HG03095 (cell line): ENCODE results near the gene GANAB.
A peak's percentile ranks its signal among the peaks of the same experiment; 100 is the strongest.
"Not testable (repeated sequence)": the region's sequence is repeated elsewhere in the genome, so short reads cannot be mapped to it uniquely, and the experiment has no call there.

Experiments
- ATAC-seq: cut with Tn5 transposase; IDR thresholded peaks from one replicate; pipeline ENCODE4 v1.9.1; 2021; ENCODE audit warnings: moderate library complexity; ENCODE audit not compliant: unreplicated experiment

The GANAB gene

GRCh38 chr11:62602141-62603071 lies 44.0 kb downstream of the GANAB start:
- ATAC-seq: no peak

GRCh38 chr11:62601372-62602140 lies 44.9 kb downstream of the GANAB start, which contains the start of gene MTA2:
Gene MTA2, minus strand, starts transcription at chr11:62601865. Its CDS starts 415 bp downstream, at chr11:62601450.
- ATAC-seq: peak; percentile 65

GRCh38 chr11:62601122-62601371 lies 45.4 kb downstream of the GANAB start:
- ATAC-seq: peak; percentile 4

- no peak for ATAC-seq
These were observed 45.9 kb downstream of the GANAB start for GRCh38 chr11:62600367-62601121.

- no peak for ATAC-seq
These were observed 46.5 kb downstream of the GANAB start for GRCh38 chr11:62599901-62600300.

GRCh38 chr11:62599069-62599696 lies 47.2 kb downstream of the GANAB start:
- peak; percentile 50 for ATAC-seq

- ATAC-seq: no peak
These were observed 51.3 kb downstream of the GANAB start for GRCh38 chr11:62595124-62595523.

GRCh38 chr11:62593434-62594044 lies 52.9 kb downstream of the GANAB start:
- no peak for ATAC-seq

- ATAC-seq: no peak
These were observed 53.4 kb downstream of the GANAB start for GRCh38 chr11:62592989-62593421.

GRCh38 chr11:62592146-62592815 lies 54.1 kb downstream of the GANAB start:
- ATAC-seq: no peak

- ATAC-seq: peak; percentile 81
These were observed 54.8 kb downstream of the GANAB start, which contains the start of gene TUT1 for GRCh38 chr11:62591448-62592145. Gene TUT1, minus strand, starts transcription at chr11:62591523. Its CDS starts 38 bp downstream, at chr11:62591485.

GRCh38 chr11:62588966-62589637 lies 57.3 kb downstream of the GANAB start:
- ATAC-seq: no peak

- not testable (repeated sequence) for ATAC-seq
These were observed 61.1 kb downstream of the GANAB start for GRCh38 chr11:62585356-62585755.

- not testable (repeated sequence) for ATAC-seq
These were observed 64.7 kb downstream of the GANAB start for GRCh38 chr11:62581735-62582134.

GRCh38 chr11:62580959-62581715 lies 65.3 kb downstream of the GANAB start:
- no peak for ATAC-seq

- ATAC-seq: no peak
These were observed 67.2 kb downstream of the GANAB start for GRCh38 chr11:62579252-62579651.

- no peak for ATAC-seq
These were observed 67.9 kb downstream of the GANAB start for GRCh38 chr11:62578541-62578940.
